ENCODE results near the gene APBA2.
"Not testable (repeated sequence)": the region's sequence is repeated elsewhere in the genome, so short reads cannot be mapped to it uniquely, and the experiment has no call there.

The APBA2 gene

GRCh38 chr15:28995705-28996104 lies 109.9 kb downstream of the APBA2 start:
- no peak for DNase-seq (ENCODE audit: low read depth in 2 of 2, low spot score in 1 of 2)

- no peak for DNase-seq (ENCODE audit: low read depth in 2 of 2, low spot score in 1 of 2)
These were observed 110.5 kb downstream of the APBA2 start for GRCh38 chr15:28996289-28996688.

GRCh38 chr15:28996953-28997352 lies 111.2 kb downstream of the APBA2 start:
- DNase-seq (ENCODE audit: low read depth in 2 of 2, low spot score in 1 of 2) = no peak

GRCh38 chr15:28997791-28998190 lies 112.0 kb downstream of the APBA2 start:
- DNase-seq (ENCODE audit: low read depth in 2 of 2, low spot score in 1 of 2) = no peak

- DNase-seq (ENCODE audit: low read depth in 2 of 2, low spot score in 1 of 2) = no peak
These were observed 112.7 kb downstream of the APBA2 start for GRCh38 chr15:28998511-28998910.

- no peak for DNase-seq (ENCODE audit: low read depth in 2 of 2, low spot score in 1 of 2)
These were observed 117.5 kb downstream of the APBA2 start for GRCh38 chr15:29003191-29003839.

- no peak for DNase-seq (ENCODE audit: low read depth in 2 of 2, low spot score in 1 of 2)
These were observed 118.1 kb downstream of the APBA2 start for GRCh38 chr15:29003840-29004233.

- DNase-seq (ENCODE audit: low read depth in 2 of 2, low spot score in 1 of 2) = no peak
These were observed 120.2 kb downstream of the APBA2 start for GRCh38 chr15:29005931-29006330.

- no peak for DNase-seq (ENCODE audit: low read depth in 2 of 2, low spot score in 1 of 2)
These were observed 123.1 kb downstream of the APBA2 start for GRCh38 chr15:29008846-29009245.

GRCh38 chr15:29012097-29012496 lies 126.3 kb downstream of the APBA2 start:
- DNase-seq (ENCODE audit: low read depth in 2 of 2, low spot score in 1 of 2) = no peak

- no peak for DNase-seq (ENCODE audit: low read depth in 2 of 2, low spot score in 1 of 2)
These were observed 128.7 kb downstream of the APBA2 start for GRCh38 chr15:29014493-29014892.

GRCh38 chr15:29016518-29016917 lies 130.7 kb downstream of the APBA2 start:
- DNase-seq (ENCODE audit: low read depth in 2 of 2, low spot score in 1 of 2) = no peak

GRCh38 chr15:29018120-29018805 lies 132.5 kb downstream of the APBA2 start:
- no peak for DNase-seq (ENCODE audit: low read depth in 2 of 2, low spot score in 1 of 2)

- DNase-seq (ENCODE audit: low read depth in 2 of 2, low spot score in 1 of 2) = no peak
These were observed 133.5 kb downstream of the APBA2 start for GRCh38 chr15:29018995-29019976.

GRCh38 chr15:29021857-29022256 lies 136.1 kb downstream of the APBA2 start:
- DNase-seq (ENCODE audit: low read depth in 2 of 2, low spot score in 1 of 2) = no peak

GRCh38 chr15:29024662-29025061 lies 138.9 kb downstream of the APBA2 start:
- no peak for DNase-seq (ENCODE audit: low read depth in 2 of 2, low spot score in 1 of 2)

- DNase-seq (ENCODE audit: low read depth in 2 of 2, low spot score in 1 of 2) = not testable (repeated sequence)
These were observed 139.6 kb downstream of the APBA2 start for GRCh38 chr15:29025411-29025810.

GRCh38 chr15:29028158-29028557 lies 142.4 kb downstream of the APBA2 start:
- DNase-seq (ENCODE audit: low read depth in 2 of 2, low spot score in 1 of 2) = not testable (repeated sequence)

GRCh38 chr15:29029651-29030195 lies 143.9 kb downstream of the APBA2 start:
- no peak for DNase-seq (ENCODE audit: low read depth in 2 of 2, low spot score in 1 of 2)

- DNase-seq (ENCODE audit: low read depth in 2 of 2, low spot score in 1 of 2) = no peak
These were observed 145.9 kb downstream of the APBA2 start for GRCh38 chr15:29031502-29032228.

- DNase-seq (ENCODE audit: low read depth in 2 of 2, low spot score in 1 of 2) = no peak
These were observed 146.5 kb downstream of the APBA2 start for GRCh38 chr15:29032229-29032625.
